HG03159 (cell line): Measurements from ENCODE around the gene SRGN.

Source experiments
- ATAC-seq: cut with Tn5 transposase; IDR thresholded peaks from one replicate; pipeline ENCODE4 v1.9.1; 2021; ENCODE audit warnings: mild to moderate bottlenecking, moderate library complexity; ENCODE audit not compliant: unreplicated experiment

Gene SRGN

DNA sequence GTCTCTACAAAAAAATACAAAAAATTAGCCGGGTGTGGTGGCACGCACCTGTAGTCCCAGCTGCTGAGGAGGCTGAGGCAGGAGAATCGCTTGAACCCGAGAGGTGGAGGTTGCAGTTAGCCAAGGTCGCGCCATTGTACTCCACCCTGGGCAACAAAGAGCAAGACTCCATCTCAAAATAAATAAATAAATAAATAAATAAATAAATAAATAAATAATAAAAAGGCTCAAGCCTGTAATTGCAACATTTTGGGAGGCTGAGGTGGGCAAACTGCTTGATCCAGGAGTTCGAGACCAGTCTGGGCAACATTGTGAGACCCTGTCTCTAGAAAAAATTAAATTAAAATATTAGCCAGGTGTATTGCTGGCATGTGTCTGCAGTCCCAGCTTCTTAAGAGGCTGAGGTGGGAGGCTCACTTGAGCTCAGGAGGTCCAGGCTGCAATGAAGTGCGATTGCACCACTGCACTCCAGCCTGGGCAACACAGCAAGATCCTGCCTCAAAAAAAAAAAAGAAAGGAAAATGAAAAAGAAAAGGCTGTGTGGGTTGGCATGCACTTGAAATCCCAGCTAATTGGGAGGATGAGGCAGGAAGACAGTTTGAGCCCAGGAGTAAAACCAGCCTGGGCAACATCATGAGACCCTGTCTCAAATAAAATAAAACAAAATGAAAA, 27.6 kb upstream of the SRGN start:
- no peak for ATAC-seq

DNA sequence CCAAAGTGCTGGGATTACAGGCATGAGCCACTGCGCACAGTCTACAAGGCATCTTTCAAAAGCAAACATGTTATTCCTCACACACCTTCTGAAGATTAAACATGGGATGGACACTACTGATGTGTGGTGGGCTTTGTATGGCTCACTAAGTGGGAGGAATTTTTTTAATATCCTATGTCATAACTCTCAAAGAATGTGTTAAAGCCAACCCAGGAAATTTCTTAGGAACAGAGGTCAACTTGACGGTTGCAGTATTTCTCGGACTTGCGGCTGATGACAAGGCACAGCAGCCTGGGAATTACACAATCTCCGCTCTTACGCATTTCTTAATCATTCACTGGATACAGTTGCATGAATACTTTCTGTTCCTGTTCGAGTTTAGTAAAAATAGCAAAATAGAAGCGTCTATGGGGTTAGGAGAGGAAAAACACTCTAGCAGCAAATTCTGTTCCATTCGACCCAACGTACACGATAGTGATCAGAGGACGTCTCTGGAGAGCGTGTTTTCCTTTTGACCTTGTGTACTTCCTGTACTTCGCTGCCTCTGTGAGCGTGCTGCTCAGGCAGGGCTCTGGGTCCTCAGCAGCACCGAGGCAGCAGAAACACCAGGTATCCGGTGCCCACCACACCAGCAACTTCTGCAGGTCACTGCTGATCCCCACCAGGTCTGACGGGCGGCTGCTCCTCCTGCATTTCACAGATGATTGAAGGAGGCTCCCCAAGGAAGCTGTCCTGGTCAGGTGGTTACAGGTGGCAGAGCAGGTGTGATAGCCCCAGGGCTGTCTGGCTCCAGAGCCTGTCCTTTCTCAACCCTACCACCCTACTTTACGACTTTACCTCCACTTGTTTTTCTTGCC, 26.4 kb upstream of the SRGN start:
- ATAC-seq, result no peak

DNA sequence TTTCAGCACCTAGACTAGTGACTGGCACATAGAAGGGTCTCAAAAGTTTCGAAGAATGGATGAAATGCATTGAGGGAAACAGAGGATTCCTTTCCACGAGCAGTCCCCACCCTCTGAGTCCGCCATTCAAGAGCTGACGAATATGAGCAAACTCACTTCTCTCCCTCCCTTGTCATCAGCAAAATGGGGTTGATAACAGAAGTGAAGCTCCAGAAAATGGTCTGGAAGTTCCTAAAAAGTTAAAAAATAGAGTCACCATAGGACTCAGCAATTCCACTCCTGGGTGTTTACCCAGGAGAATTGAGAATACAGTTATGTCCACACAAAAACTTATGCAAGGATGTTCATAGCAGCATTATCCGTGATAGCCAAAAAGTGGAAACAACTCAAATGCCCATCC, 25.0 kb upstream of the SRGN start:
- ATAC-seq, result no peak

DNA sequence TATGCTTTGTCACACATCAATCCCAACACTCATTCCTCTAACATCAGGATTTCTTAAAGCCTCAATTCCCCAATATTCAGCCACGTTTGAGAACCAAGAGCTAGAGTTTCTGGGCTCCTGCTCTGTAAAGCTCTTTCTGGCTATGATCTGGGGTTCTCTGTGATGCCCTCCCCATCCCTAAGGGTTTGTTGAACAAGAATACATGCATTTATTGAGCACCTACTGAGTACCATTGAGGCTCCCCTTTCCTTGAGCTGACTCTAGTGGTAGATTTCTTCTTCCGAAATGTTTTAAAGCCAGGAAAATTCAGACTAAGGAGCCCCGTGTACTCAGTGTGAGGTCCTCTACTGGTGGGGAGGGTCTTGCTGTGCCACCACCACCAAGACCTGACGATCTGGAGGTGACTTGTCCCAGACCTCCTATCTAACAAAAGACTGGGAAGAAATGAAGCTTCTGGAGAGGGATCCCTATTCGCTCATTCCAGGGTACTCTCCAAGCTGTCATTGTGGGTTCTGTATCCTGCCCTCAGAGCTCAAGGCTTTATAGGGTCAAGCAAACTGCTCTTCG, 23.1 kb upstream of the SRGN start:
- ATAC-seq, result no peak

DNA sequence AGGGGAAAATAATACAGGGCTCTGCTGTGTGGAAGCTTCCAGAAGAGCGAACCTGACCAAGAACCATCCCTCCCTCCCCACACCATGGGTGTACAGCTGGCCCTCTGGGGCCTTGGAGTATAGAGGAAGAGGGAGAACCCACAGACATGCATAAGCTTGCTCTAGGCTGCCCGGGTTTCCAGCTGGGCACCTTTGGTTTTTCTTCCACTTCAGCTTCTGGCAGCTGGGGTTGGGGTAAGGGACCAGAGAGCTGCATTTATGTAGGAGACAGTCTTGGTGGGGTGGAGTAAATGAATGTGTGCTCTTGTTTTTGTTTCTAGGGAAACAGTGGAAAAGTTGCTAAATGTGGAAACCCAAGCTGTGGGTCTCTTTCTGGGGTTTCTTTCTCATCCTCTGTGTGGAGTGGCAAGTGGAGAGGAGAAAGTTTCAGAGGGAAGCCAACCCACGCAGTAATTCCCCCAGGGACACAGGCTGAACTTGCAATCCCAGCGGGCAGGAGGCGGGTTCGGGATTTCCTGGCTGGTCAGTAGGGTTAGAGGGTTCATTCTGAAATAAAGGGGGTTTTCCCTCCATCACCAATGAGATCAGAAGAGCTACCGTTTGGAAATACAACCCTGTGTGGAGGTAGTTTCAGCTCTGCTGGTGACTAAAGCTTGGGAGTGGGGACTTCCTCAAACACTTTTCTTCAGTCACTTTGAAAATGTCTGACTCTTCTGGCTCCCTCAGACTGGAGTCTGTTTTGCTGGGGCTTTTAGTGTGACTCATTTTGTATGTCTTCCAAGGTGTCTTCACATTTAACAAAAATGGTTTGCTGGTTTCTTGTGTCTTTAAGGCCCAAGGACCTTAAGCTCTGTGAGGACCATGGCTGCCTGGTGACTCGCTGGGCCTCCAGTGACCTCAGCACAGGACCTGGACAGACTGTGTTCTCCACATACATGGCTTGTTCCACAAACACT, 22.2 kb upstream of the SRGN start:
- peak; percentile 55 for ATAC-seq

DNA sequence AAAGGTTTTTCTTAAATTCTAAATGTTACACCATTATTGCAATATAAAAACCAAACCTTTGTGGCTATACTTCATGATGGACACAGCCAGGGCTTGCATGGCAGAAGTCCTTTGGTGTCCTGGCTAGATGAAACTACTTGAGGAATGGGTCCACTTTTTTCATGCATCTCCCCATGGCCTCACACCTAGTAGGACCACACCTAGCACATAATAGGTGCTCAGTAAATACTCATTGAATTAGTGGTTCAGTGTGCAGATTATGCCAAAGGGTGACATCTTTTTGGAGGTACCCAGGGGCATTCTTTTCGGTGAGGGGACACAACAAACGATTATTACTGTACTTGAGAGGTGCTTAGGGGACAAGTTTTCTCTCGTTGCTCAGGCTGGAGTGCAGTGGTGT, 20.7 kb upstream of the SRGN start:
- no peak for ATAC-seq

DNA sequence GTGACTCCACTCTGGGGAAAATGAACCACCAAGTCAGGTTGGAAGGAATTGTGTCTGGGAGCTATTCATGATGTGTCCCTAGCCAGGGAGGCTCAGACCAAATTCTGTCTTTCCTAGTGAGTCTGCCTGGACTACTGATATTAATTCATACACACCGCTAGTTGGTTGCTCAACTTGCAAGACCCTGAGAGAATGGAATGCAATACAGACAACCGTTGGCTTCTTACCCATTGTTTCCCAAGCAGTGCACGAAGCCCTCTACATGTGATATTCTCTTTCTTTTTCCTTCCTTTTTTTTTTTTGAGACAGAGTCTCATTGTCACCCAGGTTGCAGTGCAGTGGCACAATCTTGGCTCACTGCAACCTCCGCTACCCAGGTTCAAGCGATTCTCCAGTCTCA, 19.4 kb upstream of the SRGN start:
- no peak for ATAC-seq

DNA sequence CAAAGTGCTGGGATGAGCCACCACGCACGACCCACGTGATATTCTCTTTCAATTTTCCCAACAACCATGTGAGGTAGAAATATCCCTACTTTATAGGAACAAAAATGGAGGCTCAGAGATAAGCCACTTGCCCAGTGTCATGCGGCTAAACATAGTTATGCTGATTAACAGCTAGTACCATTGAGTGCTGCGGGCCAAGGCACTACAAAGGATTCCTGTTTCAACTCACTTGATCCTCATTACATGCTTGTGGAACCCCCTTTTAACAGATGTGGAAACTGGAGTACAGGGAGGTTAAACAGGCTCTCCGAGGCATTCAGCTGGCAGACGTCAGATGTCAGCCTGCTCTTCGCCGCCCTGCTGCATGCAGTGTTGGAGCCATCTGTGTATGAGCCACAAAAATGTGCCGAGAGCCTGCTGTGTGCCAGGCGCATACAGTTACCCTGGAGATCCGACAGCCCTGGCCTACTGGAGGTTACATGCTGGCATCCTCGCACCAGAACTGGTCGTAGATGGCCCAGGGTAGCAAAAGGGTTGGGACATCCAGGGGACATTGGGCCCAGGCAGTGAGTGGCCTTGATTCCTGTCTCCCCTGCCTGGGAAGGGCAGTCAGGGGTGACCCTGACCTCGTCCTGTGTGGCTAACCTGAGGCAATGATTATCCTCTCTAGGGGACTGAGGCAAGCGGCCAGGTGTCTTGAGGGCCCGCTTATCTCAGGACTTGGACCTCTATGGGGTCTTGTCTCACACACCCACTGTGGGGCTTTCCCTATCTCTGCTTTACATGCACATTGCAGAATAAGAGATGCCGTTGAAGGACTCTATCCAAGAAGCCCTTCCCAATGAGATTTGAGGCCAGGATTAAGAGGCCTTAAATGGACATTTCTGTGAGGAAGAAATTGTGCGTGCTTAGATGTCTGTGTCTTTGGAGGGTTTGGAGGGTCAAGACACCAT, 18.5 kb upstream of the SRGN start:
- no peak for ATAC-seq

DNA sequence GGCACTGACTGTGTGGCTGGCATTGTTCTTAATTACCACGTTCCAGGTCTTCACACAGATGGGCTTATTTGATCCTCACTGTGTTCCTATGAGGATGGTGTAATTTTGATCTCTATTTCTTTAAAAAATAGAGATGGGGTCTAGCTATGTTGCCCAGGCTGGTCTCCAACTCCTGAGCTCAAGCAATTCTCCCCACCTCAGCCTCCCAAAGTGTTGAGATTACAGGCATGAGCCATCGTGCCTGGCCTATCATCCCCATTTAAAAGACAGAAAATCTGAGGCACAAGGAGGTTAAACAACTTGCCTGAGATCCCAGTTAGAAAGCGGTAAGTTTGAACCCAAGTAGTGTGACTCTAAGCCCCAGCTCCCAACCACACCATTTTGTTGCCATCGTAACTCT, 17.0 kb upstream of the SRGN start:
- ATAC-seq, result no peak

DNA sequence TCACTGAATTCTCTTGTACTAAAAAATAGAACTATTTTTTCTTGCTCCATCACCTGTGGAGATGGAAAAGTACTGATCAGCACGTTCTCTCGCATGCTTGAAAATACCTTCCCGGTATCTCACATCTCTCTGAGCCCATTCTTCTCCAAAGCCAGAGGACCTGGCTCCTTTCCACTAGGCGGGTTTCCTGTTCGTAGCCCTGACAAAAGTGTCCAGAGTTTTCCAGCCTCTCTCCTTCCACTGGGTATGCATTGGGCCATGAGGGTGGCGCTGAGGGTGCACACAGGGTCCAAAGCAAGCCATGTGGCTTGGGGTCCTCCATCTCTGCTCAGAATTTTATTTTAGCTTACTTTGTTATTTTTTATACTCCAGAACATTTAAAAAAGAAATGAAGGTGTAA, 16.3 kb upstream of the SRGN start:
- ATAC-seq, result no peak

DNA sequence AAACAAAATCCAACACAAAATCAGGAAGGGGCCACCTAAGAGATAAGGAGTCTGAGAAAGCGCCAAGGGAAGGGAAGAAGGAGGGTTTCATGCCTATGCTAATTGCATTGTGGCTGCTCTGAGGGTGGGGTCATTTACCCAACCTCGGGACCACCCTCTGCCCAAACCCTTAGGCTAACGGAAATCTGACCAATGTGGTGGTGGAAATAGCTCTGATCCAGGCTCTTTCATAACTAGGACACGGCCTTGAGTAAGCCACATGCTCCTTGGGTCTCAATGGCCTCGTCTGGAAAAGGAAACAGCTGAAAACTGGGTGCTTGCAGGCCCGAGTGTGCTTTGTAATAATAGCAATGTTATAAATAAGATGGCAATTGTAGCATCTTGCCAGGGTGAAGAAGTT, 14.9 kb upstream of the SRGN start:
- ATAC-seq, result no peak

DNA sequence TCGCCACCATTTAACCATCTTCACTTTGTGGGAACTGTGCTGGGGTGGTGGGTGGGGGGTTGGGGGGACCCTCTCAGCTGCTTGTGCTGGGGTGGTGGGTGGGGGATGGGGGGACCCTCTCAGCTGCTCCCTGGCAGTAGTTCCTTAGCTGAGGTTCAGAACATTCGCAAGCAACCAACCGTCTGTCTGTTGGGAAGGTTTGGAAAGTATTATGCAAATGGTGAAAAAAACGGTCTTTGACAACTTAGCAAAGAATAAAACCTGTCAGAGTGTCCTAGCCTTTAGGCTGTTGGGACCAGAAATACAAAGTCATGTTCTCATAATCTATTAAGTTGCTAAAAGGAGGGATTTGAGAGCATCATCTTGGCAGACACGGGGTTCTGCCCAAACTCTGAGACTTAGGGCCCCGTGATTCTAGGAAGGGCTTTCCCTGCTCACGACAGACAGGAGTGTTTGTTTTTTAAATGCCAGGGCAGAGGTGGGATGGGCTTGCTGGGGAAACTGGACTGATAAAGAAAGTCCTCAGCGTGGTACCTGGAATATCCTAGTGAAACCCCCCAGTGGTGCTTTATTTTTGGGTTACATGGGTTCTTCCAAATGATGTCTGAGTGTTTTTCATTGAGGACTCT, 14.1 kb upstream of the SRGN start:
- no peak for ATAC-seq

DNA sequence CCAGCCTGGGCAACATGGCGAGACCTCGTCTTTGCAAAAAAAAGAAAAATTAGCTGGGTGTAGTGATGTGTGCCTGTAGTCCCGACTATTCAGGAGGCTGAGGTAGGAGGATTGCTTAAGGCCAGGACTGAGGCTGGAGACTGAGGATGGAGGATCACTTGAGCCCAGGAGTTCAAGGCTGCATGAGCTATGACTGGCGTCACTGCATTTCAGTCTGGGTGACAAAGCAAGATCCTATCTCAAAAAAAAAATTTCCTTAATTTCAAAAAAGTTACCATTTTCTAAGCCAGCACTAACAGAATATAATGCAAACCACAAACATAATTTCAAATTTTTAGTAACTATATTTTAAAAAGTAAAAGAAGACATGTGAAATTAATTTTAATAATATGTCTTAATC, 13.4 kb upstream of the SRGN start:
- no peak for ATAC-seq

DNA sequence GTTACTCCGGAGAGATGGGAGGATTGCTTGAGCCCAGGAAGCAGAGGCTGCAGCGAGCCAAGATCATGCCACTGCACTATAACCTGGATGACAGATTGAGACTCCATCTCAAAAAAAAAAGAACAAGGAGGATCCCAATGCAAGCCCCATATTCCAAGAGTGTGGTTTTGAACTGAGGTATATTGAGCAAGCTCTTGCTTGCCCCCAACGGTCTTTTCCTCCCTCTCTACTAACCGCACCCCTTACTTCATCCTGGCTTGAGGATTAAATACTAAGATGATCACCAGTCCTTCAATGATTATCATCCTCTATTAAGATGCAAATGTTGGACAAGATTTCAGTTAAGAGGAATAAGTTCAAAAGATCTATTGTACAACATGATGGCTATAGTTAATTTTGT, 12.5 kb upstream of the SRGN start:
- no peak for ATAC-seq

DNA sequence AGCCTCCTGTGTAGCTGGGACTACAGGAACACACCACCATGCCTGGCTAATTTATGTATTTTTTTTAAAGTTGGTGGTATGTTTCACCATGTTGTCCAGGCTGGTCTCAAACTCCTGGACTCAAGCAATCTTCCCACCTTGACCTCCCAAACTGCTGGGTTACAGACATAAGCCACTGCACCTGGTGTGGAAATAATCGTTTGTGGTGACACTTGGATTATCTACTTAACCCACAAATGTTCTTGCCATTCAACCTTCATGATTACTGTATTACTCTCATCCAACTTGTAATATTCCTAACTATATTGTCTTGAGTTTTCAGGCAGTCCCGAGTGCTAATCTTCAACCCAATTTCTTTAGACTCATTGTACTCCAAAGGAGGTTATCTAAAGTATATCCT, 9.6 kb upstream of the SRGN start:
- ATAC-seq, result no peak

DNA sequence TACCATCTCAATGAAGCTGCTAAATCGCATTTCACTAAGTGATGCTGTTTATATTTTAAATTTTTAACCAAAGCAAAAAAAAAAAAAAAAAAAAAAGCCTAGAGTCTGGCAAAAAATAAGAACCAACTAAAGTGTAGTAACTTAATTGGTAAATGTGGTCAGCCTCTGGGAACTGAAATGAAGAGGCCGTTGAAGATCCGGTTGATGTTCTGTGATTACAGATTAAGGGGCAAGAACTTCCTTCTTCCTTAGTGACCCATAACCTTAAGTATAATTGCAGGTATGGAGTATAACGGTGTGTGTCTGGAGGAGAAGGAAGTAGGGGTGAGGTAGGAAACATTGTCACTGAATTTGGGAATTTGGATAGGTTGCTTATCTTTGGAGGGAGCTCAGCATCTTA, 7.7 kb upstream of the SRGN start:
- ATAC-seq, result no peak

DNA sequence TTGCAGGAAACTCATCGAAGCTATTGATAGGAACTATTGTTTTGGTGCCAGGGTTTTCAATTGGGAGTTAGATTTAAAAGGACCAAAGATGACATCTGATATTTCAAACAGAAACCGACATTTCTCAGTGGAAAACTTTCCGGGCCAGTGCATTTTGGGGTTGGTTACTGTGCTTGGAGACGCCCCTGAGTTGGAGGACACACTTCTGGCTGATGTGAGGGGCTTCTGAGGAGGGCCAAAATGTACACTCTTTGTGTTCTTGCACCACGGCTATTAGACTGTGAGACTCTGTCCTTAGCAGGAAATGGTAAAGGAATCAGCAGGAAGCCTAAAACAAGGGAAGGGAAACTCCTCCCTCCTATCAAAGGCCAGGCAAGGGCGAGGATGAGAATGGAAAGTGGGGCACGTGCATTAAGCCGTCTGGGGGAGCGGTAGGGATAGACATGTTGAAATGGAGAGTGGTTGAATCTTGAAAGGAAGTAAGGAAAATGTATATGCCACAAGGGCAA, 1.8 kb upstream of the SRGN start:
- no peak for ATAC-seq

DNA sequence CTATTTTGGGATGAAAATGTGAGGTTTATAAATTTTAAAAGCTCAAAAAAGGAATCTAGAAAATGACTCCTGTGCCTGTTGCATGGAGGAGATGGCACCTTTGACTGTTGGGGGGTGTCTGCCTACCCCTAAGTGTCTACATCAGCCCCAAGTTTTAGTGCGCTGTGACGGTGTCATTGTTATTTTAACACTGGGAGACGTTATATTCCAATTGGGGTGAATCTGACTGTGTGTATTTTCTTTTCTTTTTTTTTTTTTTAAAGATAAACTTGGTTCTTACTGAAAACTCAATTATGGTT, 517 bp downstream of the SRGN start:
- ATAC-seq, result no peak

DNA sequence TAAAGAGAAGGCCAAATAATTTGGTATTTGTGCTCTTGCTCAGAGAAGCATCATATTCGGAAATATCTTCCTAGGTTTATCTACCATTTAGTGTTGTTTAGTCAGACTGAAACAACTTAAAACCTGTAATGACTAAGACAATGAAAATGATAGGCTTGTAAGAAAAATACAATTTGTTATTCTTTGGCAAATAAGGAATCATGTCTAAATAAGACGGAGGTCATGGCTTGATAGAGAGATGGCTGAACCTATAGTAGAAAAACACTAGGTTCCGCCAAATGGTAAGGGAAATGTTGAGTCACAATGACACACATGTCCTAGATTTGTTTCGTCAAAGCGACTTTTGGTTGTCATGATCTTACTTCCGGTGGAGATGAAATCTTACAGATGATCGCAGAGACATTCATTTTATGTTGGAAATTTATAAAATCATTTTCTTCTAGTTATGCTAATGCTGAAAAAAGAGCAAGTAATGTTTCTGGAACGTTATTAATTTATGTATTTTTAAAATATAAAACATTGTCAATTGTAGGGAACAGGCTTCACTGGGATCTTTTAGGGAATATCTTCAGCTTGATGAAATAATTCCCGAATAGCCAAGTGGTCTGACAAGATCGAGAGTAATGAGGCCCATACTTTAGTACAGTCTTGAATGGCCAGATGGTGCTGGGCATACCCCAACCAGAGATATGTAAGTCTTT, 1.0 kb downstream of the SRGN start:
- peak; percentile 28 for ATAC-seq
